ENCODE results near the gene C15orf40. TPM values are rescaled to one million over a fixed set of nuclear protein-coding genes. Genes with fewer than 3 reads are reported as not detected.

Gene C15orf40
- total RNA-seq, 4 donors from 2014 or later: 7.0 to 11.8 (median 9.1) TPM

DNA sequence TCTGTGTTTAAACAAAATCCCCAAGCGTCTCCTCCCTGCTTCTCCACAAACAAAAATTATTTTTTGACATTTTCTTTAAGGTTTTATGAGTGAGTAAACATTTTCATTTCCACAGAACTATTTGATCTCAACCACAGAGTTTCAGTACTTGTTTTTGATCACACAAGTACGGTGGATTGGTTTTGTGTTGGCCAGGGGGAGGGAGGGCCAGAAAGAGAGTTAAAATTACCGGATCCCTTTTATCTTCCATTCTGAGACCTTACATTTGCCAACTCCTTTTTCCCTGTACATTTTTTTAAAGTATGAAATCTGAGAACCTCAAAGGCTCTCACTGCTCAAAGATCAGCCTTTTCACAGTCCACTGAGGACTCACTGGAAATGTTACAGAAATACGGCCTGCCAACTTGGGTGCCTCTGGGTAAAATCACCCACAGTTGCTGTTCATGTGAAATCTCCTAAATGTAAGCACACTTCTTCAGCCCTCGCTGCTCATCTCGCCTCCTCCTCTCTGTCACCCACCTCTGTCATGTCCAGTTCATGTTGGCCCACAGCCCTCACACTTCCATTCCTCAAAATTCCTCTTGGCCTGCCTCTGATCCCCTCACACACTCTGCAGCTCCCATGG, 60.6 kb downstream of the C15orf40 start:
- no peaks in the 10 kb centered on the region for H3K27me3 ChIP-seq
- WGBS: 73% methylated on average over 6 of the region's 6 CpGs
- H3K4me1 ChIP-seq: peaks cover 4 to 21% (median 18%) of the 10 kb centered on the region in 4 donors
- intact Hi-C loops (cut with DNase I): no loop called here
- H3K27ac ChIP-seq (replicated peaks in 1 of 4): no peak overlapping the region
- peak overlapping the region in 2 of 4 donors; percentile 66 to 79 for H3K4me3 ChIP-seq
- TF ChIP-seq POLR2AphosphoS5 (IDR thresholded peaks at IDR 0.05) (no peak), POLR2A (IDR thresholded peaks at IDR 0.05; ENCODE audit: low read depth) (no peak), EP300 (IDR thresholded peaks at IDR 0.05) (no peak)
- TF ChIP-seq, protein P1, sequence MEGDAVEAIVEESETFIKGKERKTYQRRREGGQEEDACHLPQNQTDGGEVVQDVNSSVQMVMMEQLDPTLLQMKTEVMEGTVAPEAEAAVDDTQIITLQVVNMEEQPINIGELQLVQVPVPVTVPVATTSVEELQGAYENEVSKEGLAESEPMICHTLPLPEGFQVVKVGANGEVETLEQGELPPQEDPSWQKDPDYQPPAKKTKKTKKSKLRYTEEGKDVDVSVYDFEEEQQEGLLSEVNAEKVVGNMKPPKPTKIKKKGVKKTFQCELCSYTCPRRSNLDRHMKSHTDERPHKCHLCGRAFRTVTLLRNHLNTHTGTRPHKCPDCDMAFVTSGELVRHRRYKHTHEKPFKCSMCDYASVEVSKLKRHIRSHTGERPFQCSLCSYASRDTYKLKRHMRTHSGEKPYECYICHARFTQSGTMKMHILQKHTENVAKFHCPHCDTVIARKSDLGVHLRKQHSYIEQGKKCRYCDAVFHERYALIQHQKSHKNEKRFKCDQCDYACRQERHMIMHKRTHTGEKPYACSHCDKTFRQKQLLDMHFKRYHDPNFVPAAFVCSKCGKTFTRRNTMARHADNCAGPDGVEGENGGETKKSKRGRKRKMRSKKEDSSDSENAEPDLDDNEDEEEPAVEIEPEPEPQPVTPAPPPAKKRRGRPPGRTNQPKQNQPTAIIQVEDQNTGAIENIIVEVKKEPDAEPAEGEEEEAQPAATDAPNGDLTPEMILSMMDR (IDR thresholded peaks at IDR 0.05): no peak
- no peak for DNase-seq (ENCODE audit: extremely low spot score)
- no peaks in the 10 kb centered on the region for H3K9me3 ChIP-seq
- no peaks in the 10 kb centered on the region for H3K36me3 ChIP-seq

DNA sequence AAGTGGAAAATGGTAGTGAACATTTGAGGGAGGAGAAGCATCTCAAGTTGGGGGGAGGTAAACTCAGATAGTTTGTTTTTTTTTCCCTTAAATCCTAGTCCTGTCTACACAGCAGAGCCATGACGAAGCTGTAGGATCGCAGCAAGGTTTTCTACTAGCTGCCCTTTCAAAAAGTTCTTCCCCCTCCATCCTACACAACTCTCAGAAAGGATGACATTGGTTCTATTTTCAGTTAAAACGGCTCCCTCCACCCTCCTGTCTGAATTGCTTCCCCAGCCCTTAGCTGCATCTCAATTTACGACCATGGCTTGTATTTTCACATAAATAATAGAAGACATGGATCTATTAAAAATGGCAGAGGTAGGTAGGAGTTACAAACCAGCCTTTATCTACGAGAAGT, 61.1 kb downstream of the C15orf40 start:
- Histone ChIP-seq H3K27me3 (no peaks in the 10 kb centered on the region), H3K36me3 (no peaks in the 10 kb centered on the region), H3K27ac (replicated peaks in 1 of 4) (no peak overlapping the region), H3K4me1 (peaks cover 4 to 21% (median 18%) of the 10 kb centered on the region in 4 donors), H3K4me3 (no peak overlapping the region), H3K9me3 (no peaks in the 10 kb centered on the region)
- intact Hi-C loops (cut with DNase I): no loop called here
- TF ChIP-seq EP300 (IDR thresholded peaks at IDR 0.05): no peak
- no peak for TF ChIP-seq POLR2AphosphoS5 (IDR thresholded peaks at IDR 0.05)
- TF ChIP-seq, protein P1 (IDR thresholded peaks at IDR 0.05): no peak
- TF ChIP-seq POLR2A (IDR thresholded peaks at IDR 0.05; ENCODE audit: low read depth): no peak
- no peak for DNase-seq (ENCODE audit: extremely low spot score)
- WGBS: 79% methylated on average over 5 of the region's 5 CpGs

DNA sequence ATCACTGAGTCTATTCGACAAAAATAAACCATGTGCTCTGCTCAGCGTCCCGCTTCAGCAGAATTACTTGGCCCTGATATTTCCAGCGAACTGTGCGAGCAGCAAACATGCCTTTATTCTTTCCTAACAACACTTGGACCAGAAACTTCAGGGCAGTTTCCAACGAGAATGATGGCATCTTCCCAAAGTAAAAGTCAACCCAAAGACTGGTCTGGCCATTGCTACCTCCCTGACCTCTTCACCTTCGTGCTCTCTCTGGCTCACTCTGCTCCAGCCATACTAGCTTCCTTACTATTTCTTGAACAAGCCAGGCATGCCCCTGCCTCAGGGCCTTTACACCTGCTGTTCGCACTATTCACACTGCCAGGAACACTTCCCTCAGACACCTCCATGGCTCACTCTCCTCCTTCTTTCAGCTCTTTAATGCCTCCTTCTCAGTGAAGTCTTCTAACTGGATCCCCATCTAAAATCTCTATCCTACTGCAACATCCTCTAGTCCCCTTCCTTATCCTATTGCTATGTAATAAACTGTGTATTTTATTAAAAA, 65.2 kb downstream of the C15orf40 start:
- H3K27ac ChIP-seq (replicated peaks in 1 of 4): no peak overlapping the region
- DNase-seq (ENCODE audit: extremely low spot score): no peak
- peaks cover 0 to 5% (median 3%) of the 10 kb centered on the region in 4 donors for H3K4me1 ChIP-seq
- TF ChIP-seq POLR2AphosphoS5 (IDR thresholded peaks at IDR 0.05): no peak
- no peaks in the 10 kb centered on the region for H3K27me3 ChIP-seq
- H3K36me3 ChIP-seq: no peaks in the 10 kb centered on the region
- no peaks in the 10 kb centered on the region for H3K9me3 ChIP-seq
- 77% methylated on average over 8 of the region's 8 CpGs for WGBS
- no peak overlapping the region for H3K4me3 ChIP-seq
- intact Hi-C loops (cut with DNase I): no loop called here

DNA sequence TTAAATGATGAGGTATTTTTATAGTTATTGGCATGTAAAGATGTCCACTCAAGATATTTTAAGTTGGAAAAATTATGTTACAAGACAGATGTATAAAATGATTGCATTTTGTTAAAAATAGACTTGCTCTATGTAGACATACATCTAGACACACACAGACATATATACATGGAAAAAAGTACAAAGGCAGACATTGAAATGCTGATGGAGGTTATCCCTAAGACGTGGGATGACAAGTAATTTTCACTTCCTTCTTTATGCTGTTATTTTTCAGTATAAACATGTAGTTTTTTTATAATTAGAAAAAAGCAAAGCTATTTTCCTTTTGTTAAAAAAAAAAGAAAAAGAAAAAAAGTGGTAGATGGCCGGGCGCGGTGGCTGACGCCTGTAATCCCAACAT, 66.1 kb downstream of the C15orf40 start:
- H3K27me3 ChIP-seq: no peaks in the 10 kb centered on the region
- H3K9me3 ChIP-seq: no peaks in the 10 kb centered on the region
- H3K36me3 ChIP-seq: no peaks in the 10 kb centered on the region
- TF ChIP-seq, protein P1 (IDR thresholded peaks at IDR 0.05): no peak
- no peak for TF ChIP-seq POLR2A (IDR thresholded peaks at IDR 0.05; ENCODE audit: low read depth)
- no peak for TF ChIP-seq EP300 (IDR thresholded peaks at IDR 0.05)
- no peak for TF ChIP-seq POLR2AphosphoS5 (IDR thresholded peaks at IDR 0.05)
- 73% methylated on average over 5 of the region's 5 CpGs for WGBS
- no peak overlapping the region for H3K27ac ChIP-seq (replicated peaks in 1 of 4)
- no peaks in the 10 kb centered on the region for H3K4me1 ChIP-seq
- intact Hi-C loops (cut with DNase I): no loop called here
- DNase-seq (ENCODE audit: extremely low spot score): no peak
- H3K4me3 ChIP-seq: no peak overlapping the region

DNA sequence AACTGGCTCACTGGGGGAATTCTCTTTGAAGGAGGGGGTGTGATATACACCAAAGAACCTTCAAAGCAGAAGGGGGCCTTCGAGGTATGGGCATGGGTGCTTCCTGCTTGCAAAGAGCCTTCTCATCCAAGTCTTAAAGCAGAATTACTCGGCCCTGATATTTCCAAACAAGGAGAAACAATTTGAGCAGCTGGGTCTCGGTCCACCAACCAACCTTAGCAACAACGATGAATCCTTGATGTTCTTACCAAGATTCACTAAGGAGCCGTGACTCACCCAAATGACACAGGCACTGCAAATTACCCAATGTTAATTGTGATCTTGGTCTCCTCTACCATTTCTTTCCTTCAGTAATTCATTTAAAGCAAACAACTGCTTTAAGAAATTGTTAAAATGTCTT, 66.6 kb downstream of the C15orf40 start:
- Histone ChIP-seq H3K27me3 (no peaks in the 10 kb centered on the region), H3K27ac (replicated peaks in 1 of 4) (no peak overlapping the region), H3K4me1 (no peaks in the 10 kb centered on the region), H3K4me3 (no peak overlapping the region), H3K36me3 (no peaks in the 10 kb centered on the region), H3K9me3 (no peaks in the 10 kb centered on the region)
- no peak for DNase-seq (ENCODE audit: extremely low spot score)
- intact Hi-C loops (cut with DNase I): no loop called here
- WGBS: 75% methylated on average over 5 of the region's 5 CpGs
- TF ChIP-seq, protein P1 (IDR thresholded peaks at IDR 0.05): no peak
- no peak for TF ChIP-seq EP300 (IDR thresholded peaks at IDR 0.05)
- TF ChIP-seq POLR2A (IDR thresholded peaks at IDR 0.05; ENCODE audit: low read depth): no peak
- no peak for TF ChIP-seq POLR2AphosphoS5 (IDR thresholded peaks at IDR 0.05)
